ENCODE results near the gene BHLHE23. TPM values are rescaled to one million over a fixed set of nuclear protein-coding genes. Genes with fewer than 3 reads are reported as not detected.

Gene BHLHE23
- total and polyA plus RNA-seq, 12 donors = 0.03 TPM; not detected in 11

- ATAC-seq (no peak), DNase-seq (no peak)
- no peak for TF ChIP-seq CTCF (IDR thresholded peaks at IDR 0.05)
- intact Hi-C loops (cut with DNase I) = loop anchor here in 1 of 10 donors (10.0 kb wide), 1 partner anchor 45 kb away; the partner anchor contains the start of gene BHLHE23
- Histone ChIP-seq H3K4me1 (peaks cover 0 to 15% (median 4%) of the 10 kb centered on the region in 9 donors), H3K4me3 (no peak overlapping the region), H3K27me3 (no peaks in the 10 kb centered on the region), H3K9me3 (no peaks in the 10 kb centered on the region), H3K27ac (no peak overlapping the region), H3K36me3 (peaks cover 0 to 18% (median 0%) of the 10 kb centered on the region in 9 donors)
- 75 to 80% methylated on average over 43 of the region's 43 CpGs for WGBS, 2 donors
Measured at GRCh38 chr20:62959101-62959971, 47.4 kb downstream of the BHLHE23 start.

- intact Hi-C loops (cut with DNase I) = loop anchor here in 1 of 10 donors (10.0 kb wide), 1 partner anchor 46 kb away; the partner anchor contains the start of gene BHLHE23
Measured at GRCh38 chr20:62958388-62959100, 48.2 kb downstream of the BHLHE23 start.

GRCh38 chr20:62957136-62958117 is 49.3 kb downstream of the BHLHE23 start:
- Histone ChIP-seq H3K27me3 (no peaks in the 10 kb centered on the region), H3K4me1 (peaks cover 14 to 33% (median 22%) of the 10 kb centered on the region in 9 donors), H3K4me3 (no peak overlapping the region), H3K9me3 (no peaks in the 10 kb centered on the region), H3K27ac (no peak overlapping the region), H3K36me3 (peaks cover 0 to 2% (median 0%) of the 10 kb centered on the region in 9 donors)
- whole genome bisulfite sequencing, 2 donors = 95 to 97% methylated on average over 36 of the region's 36 CpGs
- ATAC-seq (no peak), DNase-seq (no peak)
- intact Hi-C loops (cut with DNase I) = loop anchor here in 1 of 10 donors (10.0 kb wide), 1 partner anchor 47 kb away; the partner anchor contains the start of gene BHLHE23
- no peak for TF ChIP-seq CTCF (IDR thresholded peaks at IDR 0.05)

More at GRCh38 chr20:62958388-62959100, 48.2 kb downstream of the BHLHE23 start:
- Histone ChIP-seq H3K36me3 (peaks cover 0 to 11% (median 0%) of the 10 kb centered on the region in 9 donors), H3K27me3 (no peaks in the 10 kb centered on the region), H3K4me3 (no peak overlapping the region), H3K27ac (no peak overlapping the region), H3K9me3 (no peaks in the 10 kb centered on the region), H3K4me1 (peaks cover 3 to 22% (median 11%) of the 10 kb centered on the region in 9 donors)
- 80% methylated on average over 10 of the region's 10 CpGs for WGBS, 2 donors
- ATAC-seq (no peak), DNase-seq (no peak)
- no peak for TF ChIP-seq CTCF (IDR thresholded peaks at IDR 0.05)
